K562 (cell line): Measurements from ENCODE around the gene SNX25. TPM values are rescaled to one million over a fixed set of nuclear protein-coding genes. Genes with fewer than 3 reads are reported as not detected.

Source experiments
- ATAC-seq: fragments of 200-7000 bp; cut with Tn5 transposase; 3 replicates; pipeline ENCODE4 v1.9.1; 2020; ENCODE audit warnings: moderate library complexity
- Bru-seq: library from RNA; stranded (reverse); fragments of 400-500 nt; gene quantifications from one replicate; lab custom pipeline; 2021; lab: Mats Ljungman, UMichigan
- BruChase-seq, 2 experiments: library from RNA; stranded (reverse); fragments of 400-500 nt; gene quantifications; one replicate each; lab custom pipeline; 2021; lab: Mats Ljungman, UMichigan
- BruUV-seq: library from RNA; stranded (reverse); fragments of 400-500 nt; replicated peaks from 2 replicates; lab custom pipeline; 2021; lab: Mats Ljungman, UMichigan
- CTCF ChIA-PET: fragments of 300-600 bp; formaldehyde crosslinking; extraction: SDS; loops from one replicate; lab custom pipeline; 2021; ENCODE audit warnings: low intra/inter-chr PET ratio; lab: Yijun Ruan, JAX
- POLR2A ChIA-PET: fragments of 300-600, 350-650 bp; sonication (Branson Sonifier 250); formaldehyde crosslinking; extraction: SDS; loops from one replicate; lab custom pipeline; 2021; ENCODE audit warnings: antibody characterized with exemption, inconsistent platforms; lab: Yijun Ruan, JAX
- DNase-seq, 4 experiments: peaks; one replicate each; pipeline versions ENCODE4 v3.0.0 to v3.0.0-alpha.2; 2011 to 2018; ENCODE audit warnings: low spot score in 3 of 4, mixed read lengths in 3 of 4; ENCODE audit errors: extremely low read depth in 1 of 4
- FAIRE-seq: peaks from 2 replicates; lab custom pipeline; 2011; peaks lifted over from hg19 to GRCh38; lab: Jason Lieb, UNC
- H2AFZ ChIP-seq: 2 replicates; pipeline ENCODE4 v1.6.0; 2011; ENCODE audit warnings: low read depth, low read length, control low read depth, inconsistent platforms
- H3K27ac ChIP-seq: fragments of 200-600 bp; 3 replicates; pipeline ENCODE4 v1.8.0; 2011; ENCODE audit warnings: low read depth, mild to moderate bottlenecking, control low read depth, inconsistent platforms, low read length, moderate library complexity, mixed read lengths; ENCODE audit errors: extremely low read depth
- H3K27me3 ChIP-seq, 2 experiments: fragments of 300-600 bp in 1 of 2; 2 replicates in 1 of 2; 3 replicates in 1 of 2; pipeline versions ENCODE4 v1.6.0 to v1.8.0; 2011; ENCODE audit warnings: inconsistent platforms in 2 of 2, low read length in 2 of 2, mild to moderate bottlenecking in 1 of 2, mixed read lengths in 1 of 2, moderate library complexity in 1 of 2; ENCODE audit not compliant: control insufficient read depth in 2 of 2, insufficient read depth in 2 of 2
- H3K36me3 ChIP-seq: fragments of 300-600 bp; 3 replicates; pipeline ENCODE4 v1.8.0; 2011; ENCODE audit warnings: mild to moderate bottlenecking, low read length, inconsistent platforms; ENCODE audit not compliant: control insufficient read depth, insufficient read depth
- H3K4me1 ChIP-seq, 2 experiments: fragments of 200-600 bp in 1 of 2; replicated peaks in 1 of 2; 2 replicates in 1 of 2; 3 replicates in 1 of 2; pipeline versions ENCODE4 v1.5.1 to v1.8.0; 2011; ENCODE audit warnings: inconsistent platforms in 2 of 2, low read length in 2 of 2, mild to moderate bottlenecking in 1 of 2, mixed read lengths in 1 of 2, moderate library complexity in 1 of 2; ENCODE audit not compliant: control insufficient read depth in 2 of 2, insufficient read depth in 2 of 2
- H3K4me2 ChIP-seq: 2 replicates; pipeline ENCODE4 v1.6.1; 2011; ENCODE audit warnings: low read length, control low read depth, inconsistent platforms, mixed read lengths; ENCODE audit not compliant: insufficient read depth
- H3K4me3 ChIP-seq: fragments of 200-600 bp; sonication (generic), shearing (Covaris generic); 2 replicates; pipeline ENCODE4 v1.5.1; 2016; ENCODE audit warnings: control low read depth, inconsistent platforms
- H3K79me2 ChIP-seq: fragments of 200-600 bp; 3 replicates; pipeline ENCODE4 v1.8.0; 2011; ENCODE audit warnings: low read length, inconsistent platforms; ENCODE audit not compliant: control insufficient read depth, insufficient read depth
- H3K9ac ChIP-seq, 2 experiments: 2 replicates each; pipeline versions ENCODE4 v1.6.0 to v1.6.1; 2011; ENCODE audit warnings: low read depth in 2 of 2, low read length in 2 of 2, control low read depth in 1 of 2, inconsistent platforms in 1 of 2, mild to moderate bottlenecking in 1 of 2, mixed read lengths in 1 of 2; ENCODE audit not compliant: insufficient read depth in 1 of 2
- H3K9me1 ChIP-seq: one replicate; pipeline ENCODE4 v1.6.0; 2011; ENCODE audit warnings: inconsistent platforms, mild to moderate bottlenecking, low read length, moderate library complexity; ENCODE audit not compliant: control insufficient read depth, insufficient read depth
- H3K9me3 ChIP-seq: replicated peaks from 2 replicates; pipeline ENCODE4 v1.5.1; 2011; ENCODE audit warnings: low read depth, low read length, inconsistent platforms; ENCODE audit not compliant: control insufficient read depth, insufficient read depth
- H4K20me1 ChIP-seq: replicated peaks from 2 replicates; pipeline ENCODE4 v1.6.1; 2011; ENCODE audit warnings: low read length, inconsistent platforms, mixed read lengths; ENCODE audit not compliant: control insufficient read depth, insufficient read depth
- ESRRA ChIP-seq: fragments of 450-650 bp; IDR thresholded peaks from 2 replicates; pipeline ENCODE4 v1.6.1; 2014; ENCODE audit warnings: low read depth, mild to moderate bottlenecking, moderate library complexity, borderline replicate concordance
- GABPA ChIP-seq: fragments of 200-800 bp; sonication (Bioruptor generic); conservative IDR thresholded peaks from 2 replicates; pipeline ENCODE4 v1.6.1; 2016; ENCODE audit warnings: low read depth, missing genetic modification characterization, missing compliant biosample characterization
- KAT2B ChIP-seq: IDR thresholded peaks from one replicate; pipeline ENCODE4 v1.6.1; 2012; ENCODE audit warnings: low read depth, mild to moderate bottlenecking, control low read depth, inconsistent platforms, low read length, moderate library complexity
- MECOM ChIP-seq: fragments of 250-450 bp; sonication (Bioruptor Pico); IDR thresholded peaks from 2 replicates; pipeline ENCODE4 v1.8.0; 2022; ENCODE audit warnings: inconsistent platforms
- NCOA2 ChIP-seq, 2 experiments: fragments of 450-650 bp; IDR thresholded peaks; 2 replicates each; pipeline ENCODE4 v1.6.1; 2018; ENCODE audit warnings: mild to moderate bottlenecking in 2 of 2, moderate library complexity in 1 of 2; ENCODE audit not compliant: partially characterized antibody in 2 of 2
- RBBP5 ChIP-seq: fragments of 200-600 bp; sonication (generic); IDR thresholded peaks from 2 replicates; pipeline ENCODE4 v1.6.1; 2012; ENCODE audit warnings: borderline replicate concordance, mild to moderate bottlenecking, low read length, control low read depth, inconsistent platforms; ENCODE audit not compliant: insufficient read depth, poor library complexity, severe bottlenecking
- SOX6 ChIP-seq: fragments of 450-650 bp; IDR thresholded peaks from 2 replicates; pipeline ENCODE4 v1.6.1; 2014; ENCODE audit warnings: mild to moderate bottlenecking
- TGIF2 ChIP-seq: sonication (generic); formaldehyde crosslinking; IDR thresholded peaks from 2 replicates; pipeline ENCODE4 v1.8.1; 2022; ENCODE audit warnings: mild to moderate bottlenecking, missing genetic modification reagents, moderate library complexity
- WGBS: fragments of 100-300 bp; shearing (Covaris generic); methylation state at CpG from one replicate; pipeline ENCODE4 v1.1.6; 2016; ENCODE audit warnings: low coverage, mixed read lengths; ENCODE audit not compliant: insufficient coverage; ENCODE audit errors: missing lambda C conversion rate; 5-methylcytosine and 5-hydroxymethylcytosine counted together
- in situ Hi-C: fragments of 300-500 bp; cut with MboI; formaldehyde crosslinking; loops from 4 replicates; pipeline ENCODE4 v1.15.0; 2018; ENCODE audit warnings: inconsistent platforms, mixed read lengths
- intact Hi-C: fragments of 100-400 bp; cut with micrococcal nuclease; formaldehyde crosslinking; loops from 2 replicates; pipeline ENCODE4 v1.14.2; 2022
- long read RNA-seq, 3 experiments: library from polyadenylated mRNA in 2 of 3; library from RNA in 1 of 3; unstranded in 2 of 3; stranded (forward) in 1 of 3; transcript quantifications; one replicate each; pipeline ENCODE4 v2.0.0, GENCODE V29; 2019 to 2022
- polyA minus RNA-seq, 3 experiments: library from RNA; depleted of rRNA, polyadenylated mRNA; stranded (reverse); fragments of >200 nt; gene quantifications; 2 replicates each; pipeline ENCODE4 v1.2.3, GENCODE V29; 2011
- polyA plus RNA-seq, 8 experiments: library from polyadenylated mRNA; depleted of rRNA in 4 of 8; stranded (reverse) in 5 of 8; unstranded in 3 of 8; fragments of >200 nt; fragmentation: Nextera tagmentation in 2 of 8; fragmentation: Illumina TruSeq in 1 of 8; extraction: Ambion mirVana in 2 of 8; extraction: Trizol in 1 of 8; gene quantifications; 2 replicates each; pipeline versions ENCODE4 v1.2.1 to v1.2.3, GENCODE V29; 2011 to 2014; ENCODE audit warnings: inconsistent platforms in 1 of 8, missing spikeins in 1 of 8
- total RNA-seq, 7 experiments: library from RNA; depleted of rRNA in 6 of 7; stranded (reverse); fragments of >200 nt in 6 of 7; fragmentation: Illumina TruSeq in 2 of 7; extraction: Trizol in 2 of 7; gene quantifications; 2 replicates each; pipeline versions ENCODE4 v1.2.1 to v1.2.3, GENCODE V29; 2011 to 2021; ENCODE audit warnings: low replicate concordance in 1 of 7

Gene SNX25
- 50.4 and 67.3 TPM in 2 replicates for total RNA-seq (2011; cell fraction: chromatin; rRNA removed; ENCODE audit: low replicate concordance)
- total RNA-seq (2011; cell fraction: nucleolus; rRNA removed) = 12.7 and 16.2 TPM in 2 replicates
- 27.6 and 33.9 TPM in 2 replicates for total RNA-seq (2011; cell fraction: nucleoplasm; rRNA removed)
- 9.4 and 10.4 TPM in 2 replicates for total RNA-seq (2014; rRNA removed)
- total RNA-seq (2014; rRNA removed; fragmentation: Illumina TruSeq; extraction: Trizol) = 15.5 and 18.0 TPM in 2 replicates
- total RNA-seq (2015; rRNA removed; fragmentation: Illumina TruSeq; extraction: Trizol) = 12.7 and 14.4 TPM in 2 replicates
- total RNA-seq (2021) = 12.6 and 14.4 TPM in 2 replicates
- 21.9 and 23.4 TPM in 2 replicates for polyA plus RNA-seq (2011; rRNA removed)
- 2.3 and 9.1 TPM in 2 replicates for polyA plus RNA-seq (2011; cell fraction: cytosol; rRNA removed)
- 13.5 and 17.9 TPM in 2 replicates for polyA plus RNA-seq (2011; cell fraction: nucleus; rRNA removed)
- 6.5 and 10.3 TPM in 2 replicates for polyA plus RNA-seq (2012)
- 10.4 and 13.3 TPM in 2 replicates for polyA plus RNA-seq (2014; fragmentation: Illumina TruSeq; extraction: Trizol)
- polyA plus RNA-seq (2014; fragmentation: Nextera tagmentation; extraction: Ambion mirVana) = 1 to 10 TPM; 2.5 TPM
- polyA plus RNA-seq (2014; rRNA removed) = 9.5 and 9.6 TPM in 2 replicates
- polyA minus RNA-seq (2011; rRNA and poly(A)+ RNA removed) = 57.4 and 75.6 TPM in 2 replicates
- 14.9 and 15.0 TPM in 2 replicates for polyA minus RNA-seq (2011; cell fraction: cytosol; rRNA and poly(A)+ RNA removed)
- 11.8 and 26.8 TPM in 2 replicates for polyA minus RNA-seq (2011; cell fraction: nucleus; rRNA and poly(A)+ RNA removed)
- percentile 67 among the genes with signal in this experiment for Bru-seq, nascent RNA
- percentile 70 among the genes with signal in this experiment for BruChase-seq, experiment 1, labeled RNA remaining after a 2-hour chase
- percentile 67 among the genes with signal in this experiment for BruChase-seq, experiment 2, labeled RNA remaining after a 6-hour chase
- long read RNA-seq, experiment 1, transcript SNX25-201 (19 exons, 3,264 nt) = major isoform, 40 of 90 reads
- long read RNA-seq, experiment 1, partial matches to known transcripts = 11 of 90 reads
- long read RNA-seq, experiment 1, other reads (novel, unspliced or antisense) = 39 of 90 reads
- long read RNA-seq, experiment 2, partial matches to known transcripts = 1 of 4 reads
- long read RNA-seq, experiment 2, other reads (novel, unspliced or antisense) = 2 of 4 reads
- long read RNA-seq, experiment 3, partial matches to known transcripts = 1 of 3 reads
- long read RNA-seq, experiment 3, other reads (novel, unspliced or antisense) = 2 of 3 reads

- Histone ChIP-seq H3K9me3 (no peaks in the 10 kb centered on the region), H2AFZ (peak within 1 kb of the TSS; percentile 95), H4K20me1 (peaks cover 13% of the 10 kb centered on the region), H3K27me3 (no peaks in the 10 kb centered on the region), H3K9me1 (no peaks in the 10 kb centered on the region), H3K9ac (peak within 1 kb of the TSS; percentile 50 to 91), H3K36me3 (no peaks in the 10 kb centered on the region; the same call in 2 of the 3 replicates), H3K4me1 (peaks cover 34 to 37% of the 10 kb centered on the region in 2 experiments; a peak in 4 of 5 replicates), H3K4me2 (peak within 1 kb of the TSS; percentile 86), H3K27ac (peak within 1 kb of the TSS; percentile 44; the same call in 1 of the 3 replicates), H3K4me3 (peak within 1 kb of the TSS; percentile 68), H3K79me2 (peaks cover 44% of the 10 kb centered on the region)
- BruUV-seq = no TSS peak
- intact Hi-C loops (no loop called here), in situ Hi-C loops (loop anchor here (10.0 kb wide), 1 partner anchor 186 kb away; the partner anchor contains the start of genes ANKRD37 and LRP2BP)
- ATAC-seq (peak; percentile 95), FAIRE-seq (no peak), DNase-seq (peak; percentile 89 to 92 (median 92))
- CTCF ChIA-PET = no interaction called here
- 4% methylated on average over 30 of the region's 72 CpGs for WGBS
- POLR2A ChIA-PET = no interaction called here
- peak; percentile 31; the same call in 1 of the 2 replicates for TF ChIP-seq GABPA (tag)
- 0 out of 2 replicates have a peak, but pooled peaks have one; percentile 16 for TF ChIP-seq SOX6
- TF ChIP-seq TGIF2 (CRISPR knock-in tag) = no peak
- no peak for TF ChIP-seq KAT2B
- no peak for TF ChIP-seq MECOM (CRISPR knock-in tag)
- no peak for TF ChIP-seq NCOA2 (IDR thresholded peaks at IDR 0.05; ENCODE audit: partially characterized antibody in 2 of 2)
- peak; percentile 41; the same call in 1 of the 2 replicates for TF ChIP-seq ESRRA
- peak; percentile 61 for TF ChIP-seq RBBP5
Measured at GRCh38 chr4:185209031-185209851, at the start of gene SNX25. TSS of gene SNX25 (plus strand) at chr4:185209598. CDS start at chr4:185209827, 229 bp downstream.
